SH-SY5Y (cell line): ENCODE results near the gene CSMD2.

Experiments
- GATA2 ChIP-seq: IDR thresholded peaks from 2 replicates; pipeline ENCODE4 v1.6.1; 2011; ENCODE audit warnings: mild to moderate bottlenecking, low read depth, low read length
- GATA3 ChIP-seq: IDR thresholded peaks from 2 replicates; pipeline ENCODE4 v1.6.1; 2011; ENCODE audit warnings: low read depth, mild to moderate bottlenecking, low read length, moderate library complexity

CSMD2 gene

GRCh38 chr1:33753087-33753856 is 411.8 kb downstream of the CSMD2 start:
- no peak for TF ChIP-seq GATA2
- no peak for TF ChIP-seq GATA3

GRCh38 chr1:33745942-33746341 is 419.1 kb downstream of the CSMD2 start:
- no peak for TF ChIP-seq GATA2
- TF ChIP-seq GATA3, result no peak

GRCh38 chr1:33743221-33743998 is 421.6 kb downstream of the CSMD2 start:
- no peak for TF ChIP-seq GATA3
- TF ChIP-seq GATA2, result no peak

- TF ChIP-seq GATA3 (no peak), GATA2 (no peak)
Observed at GRCh38 chr1:33742663-33743062, 422.4 kb downstream of the CSMD2 start.

GRCh38 chr1:33741749-33742148 is 423.3 kb downstream of the CSMD2 start:
- TF ChIP-seq GATA2 (no peak), GATA3 (no peak)

- no peak for TF ChIP-seq GATA3
- TF ChIP-seq GATA2, result no peak
Observed at GRCh38 chr1:33740040-33740744, 424.8 kb downstream of the CSMD2 start.

- TF ChIP-seq GATA2, result no peak
- no peak for TF ChIP-seq GATA3
Observed at GRCh38 chr1:33738976-33739375, 426.1 kb downstream of the CSMD2 start.

- TF ChIP-seq GATA2, result no peak
- TF ChIP-seq GATA3, result no peak
Observed at GRCh38 chr1:33738536-33738935, 426.5 kb downstream of the CSMD2 start.

- TF ChIP-seq GATA3, result no peak
- TF ChIP-seq GATA2, result no peak
Observed at GRCh38 chr1:33736496-33736895, 428.5 kb downstream of the CSMD2 start.

- no peak for TF ChIP-seq GATA2
- no peak for TF ChIP-seq GATA3
Observed at GRCh38 chr1:33735624-33736023, 429.4 kb downstream of the CSMD2 start.

GRCh38 chr1:33727310-33727709 is 437.7 kb downstream of the CSMD2 start:
- TF ChIP-seq GATA2, result no peak
- TF ChIP-seq GATA3, result no peak

GRCh38 chr1:33726274-33726804 is 438.7 kb downstream of the CSMD2 start:
- TF ChIP-seq GATA3, result no peak
- no peak for TF ChIP-seq GATA2

- TF ChIP-seq GATA2 (no peak), GATA3 (no peak)
Observed at GRCh38 chr1:33725556-33726160, 439.4 kb downstream of the CSMD2 start.

GRCh38 chr1:33725037-33725436 is 440.0 kb downstream of the CSMD2 start:
- no peak for TF ChIP-seq GATA3
- TF ChIP-seq GATA2, result no peak
